Iris pigment epithelial cell (primary cell): Measurements from ENCODE around the gene CDCP2.

Source experiments
- DNase-seq: peaks from one replicate; pipeline ENCODE4 v3.0.0-alpha.2; 2011; ENCODE audit warnings: low read depth

CDCP2 gene

GRCh38 chr1:54091666-54092065, 61.1 kb downstream of the CDCP2 start:
- no peak for DNase-seq

- DNase-seq: no peak
Observed at GRCh38 chr1:54088385-54088784, 64.4 kb downstream of the CDCP2 start.

GRCh38 chr1:54086754-54087153, 66.0 kb downstream of the CDCP2 start:
- no peak for DNase-seq

GRCh38 chr1:54084794-54085193, 68.0 kb downstream of the CDCP2 start:
- no peak for DNase-seq
